NB4 (cell line): Measurements from ENCODE around the gene CCR5AS.
A peak's percentile ranks its signal among the peaks of the same experiment; 100 is the strongest.
"Not testable (repeated sequence)": the region's sequence is repeated elsewhere in the genome, so short reads cannot be mapped to it uniquely, and the experiment has no call there.

Source experiments
- DNase-seq: peaks from one replicate; pipeline ENCODE4 v3.0.0; 2010; ENCODE audit warnings: low read depth
- H3K4me3 ChIP-seq: one replicate; pipeline ENCODE4 v1.5.1; 2011; ENCODE audit warnings: mild to moderate bottlenecking, low read depth, low read length, moderate library complexity
- MYC ChIP-seq: IDR thresholded peaks from 2 replicates; pipeline ENCODE4 v1.6.1; 2011; ENCODE audit warnings: low read depth, low read length
- POLR2A ChIP-seq: IDR thresholded peaks from 2 replicates; pipeline ENCODE4 v1.6.1; 2011; ENCODE audit warnings: mild to moderate bottlenecking; ENCODE audit not compliant: insufficient read length; ENCODE audit errors: extremely low read depth
- TF ChIP-seq, protein P1 (sequence below): IDR thresholded peaks from 2 replicates; pipeline ENCODE4 v1.6.1; 2011; ENCODE audit warnings: low read depth, low read length
- TF ChIP-seq, protein P2 (sequence below): IDR thresholded peaks from one replicate; pipeline ENCODE4 v1.5.1; 2012; ENCODE audit warnings: low read depth, low read length

The CCR5AS gene

DNA sequence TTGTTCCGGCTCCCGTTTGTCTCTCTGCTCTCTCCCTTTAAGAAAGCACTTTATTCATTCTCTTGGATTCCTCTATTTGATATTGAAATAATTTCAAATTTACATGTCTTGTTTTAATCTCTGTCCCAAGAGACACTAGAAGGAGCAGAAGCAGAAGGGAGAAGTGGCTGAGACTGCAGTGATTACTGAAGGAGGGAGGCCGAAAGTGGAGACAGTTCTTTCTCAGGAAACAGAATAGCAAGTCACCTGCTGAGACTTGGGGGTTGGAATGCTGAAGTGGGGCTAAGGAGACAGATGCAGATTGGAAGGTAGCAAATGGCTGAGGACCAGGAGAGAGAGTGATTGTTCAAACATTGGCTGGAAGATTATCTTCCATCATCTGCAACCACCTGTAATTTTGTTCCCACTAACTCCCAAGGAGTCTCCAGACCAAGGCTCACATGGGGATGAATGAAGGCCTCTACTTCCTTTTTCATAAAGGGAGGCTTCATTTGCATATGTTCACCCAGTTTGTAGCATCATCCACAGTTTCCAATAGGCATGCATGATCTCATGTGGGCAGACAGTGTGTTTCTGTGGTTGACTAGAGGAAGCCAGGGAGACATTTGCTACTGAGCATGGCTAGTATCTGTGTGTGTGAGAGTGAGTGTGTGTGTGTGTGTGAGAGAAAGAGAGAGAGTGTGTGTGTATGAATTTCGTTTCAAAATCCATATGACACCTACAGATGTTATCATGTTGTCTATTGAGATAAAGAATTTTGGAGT is 33.8 kb upstream of the CCR5AS start:
- DNase-seq, result peak; percentile 72
- H3K4me3 ChIP-seq, result no peak overlapping the region

DNA sequence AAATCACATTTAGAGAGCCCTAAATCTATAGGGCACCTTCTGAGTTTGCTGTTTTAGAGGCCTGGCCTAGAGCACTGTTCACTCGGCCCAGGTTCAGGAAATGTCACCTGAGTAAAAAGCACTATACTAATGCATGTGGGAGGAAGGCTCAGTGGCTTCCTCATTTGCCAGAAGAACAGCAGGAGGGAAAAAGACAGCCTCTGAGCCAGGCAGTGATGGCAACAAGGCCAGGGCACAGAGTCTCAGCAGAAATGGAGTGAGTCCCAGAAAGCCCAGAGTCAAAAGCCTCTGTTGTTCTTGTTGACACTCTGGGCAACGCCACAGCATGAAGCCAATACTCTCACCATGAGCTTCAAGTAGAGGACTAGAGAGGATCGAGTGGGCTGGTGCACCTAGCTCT is 32.0 kb upstream of the CCR5AS start:
- DNase-seq, result peak; percentile 63
- H3K4me3 ChIP-seq, result no peak overlapping the region
- TF ChIP-seq MYC, result no peak
- TF ChIP-seq, protein P1, sequence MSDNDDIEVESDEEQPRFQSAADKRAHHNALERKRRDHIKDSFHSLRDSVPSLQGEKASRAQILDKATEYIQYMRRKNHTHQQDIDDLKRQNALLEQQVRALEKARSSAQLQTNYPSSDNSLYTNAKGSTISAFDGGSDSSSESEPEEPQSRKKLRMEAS, result no peak
- TF ChIP-seq, protein P2, sequence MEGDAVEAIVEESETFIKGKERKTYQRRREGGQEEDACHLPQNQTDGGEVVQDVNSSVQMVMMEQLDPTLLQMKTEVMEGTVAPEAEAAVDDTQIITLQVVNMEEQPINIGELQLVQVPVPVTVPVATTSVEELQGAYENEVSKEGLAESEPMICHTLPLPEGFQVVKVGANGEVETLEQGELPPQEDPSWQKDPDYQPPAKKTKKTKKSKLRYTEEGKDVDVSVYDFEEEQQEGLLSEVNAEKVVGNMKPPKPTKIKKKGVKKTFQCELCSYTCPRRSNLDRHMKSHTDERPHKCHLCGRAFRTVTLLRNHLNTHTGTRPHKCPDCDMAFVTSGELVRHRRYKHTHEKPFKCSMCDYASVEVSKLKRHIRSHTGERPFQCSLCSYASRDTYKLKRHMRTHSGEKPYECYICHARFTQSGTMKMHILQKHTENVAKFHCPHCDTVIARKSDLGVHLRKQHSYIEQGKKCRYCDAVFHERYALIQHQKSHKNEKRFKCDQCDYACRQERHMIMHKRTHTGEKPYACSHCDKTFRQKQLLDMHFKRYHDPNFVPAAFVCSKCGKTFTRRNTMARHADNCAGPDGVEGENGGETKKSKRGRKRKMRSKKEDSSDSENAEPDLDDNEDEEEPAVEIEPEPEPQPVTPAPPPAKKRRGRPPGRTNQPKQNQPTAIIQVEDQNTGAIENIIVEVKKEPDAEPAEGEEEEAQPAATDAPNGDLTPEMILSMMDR, result no peak
- TF ChIP-seq POLR2A, result no peak

More for the DNA sequence above, 33.8 kb upstream of the CCR5AS start:
- TF ChIP-seq POLR2A, result no peak
- TF ChIP-seq MYC, result 0 out of 2 replicates have a peak, but pooled peaks have one; percentile 25

- no peak for DNase-seq
- no peak overlapping the region for H3K4me3 ChIP-seq
- TF ChIP-seq, protein P2, result no peak
- TF ChIP-seq MYC (no peak), POLR2A (no peak)
- TF ChIP-seq, protein P1, result no peak
Measured at GRCh38 chr3:46435081-46435726, 28.3 kb upstream of the CCR5AS start.

DNA sequence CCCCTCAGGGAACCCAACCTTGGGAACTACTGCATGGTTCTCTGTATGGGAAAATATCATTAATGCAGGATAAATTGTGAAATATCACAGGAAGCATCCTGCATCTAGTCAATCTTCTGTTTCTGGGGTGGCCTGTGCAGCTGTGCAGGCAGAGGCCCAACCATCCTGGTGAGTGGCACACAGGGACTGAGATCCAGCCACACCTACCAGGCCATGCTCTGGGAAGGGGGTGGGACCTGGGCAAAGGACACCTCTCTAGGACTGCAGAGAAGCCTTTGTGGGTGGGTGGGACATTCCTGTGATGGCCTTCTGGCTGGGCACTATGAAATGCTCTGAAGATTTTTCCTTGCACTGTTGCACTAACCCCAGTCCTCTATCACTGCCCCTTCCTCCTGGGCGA is 27.0 kb upstream of the CCR5AS start:
- no peak for DNase-seq
- no peak for TF ChIP-seq MYC
- TF ChIP-seq, protein P1, result no peak
- TF ChIP-seq, protein P2, result no peak
- no peak for TF ChIP-seq POLR2A
- H3K4me3 ChIP-seq, result no peak overlapping the region

DNA sequence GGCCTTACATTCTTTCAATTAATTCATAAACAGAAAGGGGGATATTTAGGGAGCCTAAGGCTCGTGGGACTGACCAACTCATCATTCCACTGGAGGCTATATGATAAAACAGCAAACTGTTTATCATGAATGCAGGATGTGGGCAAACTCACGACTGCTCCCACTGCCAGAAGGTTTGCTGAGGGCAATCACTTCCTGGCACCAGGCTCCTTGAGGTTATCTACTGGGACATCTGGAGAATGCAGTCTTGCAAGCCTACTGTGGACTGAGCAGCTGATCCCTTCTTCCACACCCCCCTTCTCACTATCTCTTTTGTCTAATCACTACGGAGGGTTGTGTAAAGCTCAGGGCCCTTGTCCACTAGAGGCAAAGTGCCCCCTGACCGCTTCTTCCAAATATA is 26.3 kb upstream of the CCR5AS start:
- peak; percentile 59 for DNase-seq
- H3K4me3 ChIP-seq, result not testable (repeated sequence)

DNA sequence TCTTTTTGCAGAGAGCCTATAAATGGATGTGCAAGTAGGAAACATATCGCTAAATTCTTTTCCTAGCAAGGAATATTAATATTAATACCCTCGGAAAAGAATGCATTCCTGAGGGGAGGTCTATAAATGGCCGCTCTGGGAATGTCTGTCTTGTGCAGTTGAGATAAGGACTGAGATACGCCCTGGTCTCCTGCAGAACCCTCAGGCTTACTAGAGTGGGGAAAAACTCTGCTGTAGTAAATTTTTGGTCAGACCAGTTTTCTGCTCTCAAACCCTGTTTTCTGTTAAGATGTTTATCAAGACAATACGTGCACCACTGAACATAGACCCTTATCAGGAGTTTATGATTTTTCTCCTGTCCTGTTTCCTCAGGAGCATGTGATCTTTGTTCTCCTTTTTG is 25.0 kb upstream of the CCR5AS start:
- DNase-seq, H3K4me3 ChIP-seq: not testable (repeated sequence)

- H3K4me3 ChIP-seq, DNase-seq: not testable (repeated sequence)
Measured at GRCh38 chr3:46430879-46431278, 24.0 kb upstream of the CCR5AS start.

- TF ChIP-seq, protein P1, result no peak
- DNase-seq, result no peak
- H3K4me3 ChIP-seq, result no peak overlapping the region
Measured at GRCh38 chr3:46429671-46430070, 22.8 kb upstream of the CCR5AS start.
